Neural crest cell (in vitro differentiated cells): Measurements from ENCODE around the gene CMC1. TPM values are rescaled to one million over a fixed set of nuclear protein-coding genes. Genes with fewer than 3 reads are reported as not detected.
A peak's percentile ranks its signal among the peaks of the same experiment; 100 is the strongest.

ENCODE experiments used
- DNase-seq: peaks from one replicate; pipeline ENCODE4 v3.0.0; 2021; ENCODE audit warnings: low read depth, mixed read lengths, low spot score
- H3K27ac Mint-ChIP-seq: one replicate; pipeline ENCODE4 v1.8.0; 2021; ENCODE audit warnings: mild to moderate bottlenecking, mixed read lengths; ENCODE audit not compliant: unreplicated experiment
- H3K27me3 Mint-ChIP-seq: 2 replicates; pipeline ENCODE4 v1.8.0; 2021; ENCODE audit warnings: low read depth, mild to moderate bottlenecking, mixed read lengths
- H3K36me3 Mint-ChIP-seq: 2 replicates; pipeline ENCODE4 v1.8.0; 2021; ENCODE audit warnings: low read depth, mild to moderate bottlenecking, mixed read lengths
- H3K4me1 Mint-ChIP-seq: 2 replicates; pipeline ENCODE4 v1.8.0; 2021; ENCODE audit warnings: mixed read lengths
- H3K4me3 Mint-ChIP-seq: one replicate; pipeline ENCODE4 v1.8.0; 2021; ENCODE audit warnings: mild to moderate bottlenecking, mixed read lengths
- H3K9me3 Mint-ChIP-seq: 2 replicates; pipeline ENCODE4 v1.8.0; 2021; ENCODE audit warnings: mixed read lengths
- CTCF ChIP-seq: fragments of 200-600 bp; sonication (generic); conservative IDR thresholded peaks from 2 replicates; pipeline ENCODE4 v1.5.0; 2021; ENCODE audit warnings: antibody characterized with exemption, mild to moderate bottlenecking
- total RNA-seq: library from RNA; stranded (reverse); gene quantifications from 2 replicates; pipeline ENCODE4 v1.2.1, GENCODE V29; 2021

Gene CMC1
- total RNA-seq, 1 donor from 2014 or later: 10.1 TPM

- Mint-ChIP-seq H3K27me3 (peaks cover 2% of the 10 kb centered on the region), H3K9me3 (peaks cover 5% of the 10 kb centered on the region), H3K36me3 (peaks cover 2% of the 10 kb centered on the region), H3K4me3 (peak overlapping the region; percentile 48), H3K4me1 (peaks cover 29% of the 10 kb centered on the region), H3K27ac (no peak overlapping the region)
- no peak for TF ChIP-seq CTCF
- no peak for DNase-seq
These were observed 2.3 kb upstream of the CMC1 start for GRCh38 chr3:28239108-28239507.

GRCh38 chr3:28240441-28240840, 978 bp upstream of the CMC1 start:
- no peak for TF ChIP-seq CTCF
- DNase-seq: no peak
- Mint-ChIP-seq H3K4me3 (peak overlapping the region; percentile 94), H3K4me1 (peaks cover 36% of the 10 kb centered on the region), H3K9me3 (peaks cover 5% of the 10 kb centered on the region), H3K36me3 (peaks cover 2% of the 10 kb centered on the region), H3K27me3 (peaks cover 2% of the 10 kb centered on the region), H3K27ac (no peak overlapping the region)

DNA sequence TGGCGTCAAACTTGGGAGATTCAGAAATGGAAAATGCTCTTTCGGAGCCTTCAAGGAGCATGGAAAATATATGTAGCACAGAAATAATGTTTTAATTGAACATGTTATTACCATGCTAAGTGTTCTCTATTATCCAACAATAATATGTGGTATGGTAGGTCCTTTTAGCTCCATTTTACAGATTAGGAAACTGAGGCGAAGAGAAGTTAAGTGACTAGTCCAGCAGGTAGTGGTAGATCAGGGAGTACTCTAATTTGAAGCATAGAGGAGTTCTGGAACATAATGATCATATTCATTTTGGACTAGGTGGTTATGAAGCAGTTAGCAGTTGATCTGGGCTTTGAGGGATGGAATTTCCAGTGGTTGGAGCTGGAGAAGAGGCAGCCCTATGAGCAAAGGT, 1.1 kb downstream of the CMC1 start:
- TF ChIP-seq CTCF: no peak
- DNase-seq: no peak
- Mint-ChIP-seq H3K4me3 (peak overlapping the region; percentile 94), H3K4me1 (peaks cover 36% of the 10 kb centered on the region), H3K27ac (no peak overlapping the region), H3K9me3 (peaks cover 5% of the 10 kb centered on the region), H3K27me3 (peaks cover 2% of the 10 kb centered on the region), H3K36me3 (peaks cover 2% of the 10 kb centered on the region)

DNA sequence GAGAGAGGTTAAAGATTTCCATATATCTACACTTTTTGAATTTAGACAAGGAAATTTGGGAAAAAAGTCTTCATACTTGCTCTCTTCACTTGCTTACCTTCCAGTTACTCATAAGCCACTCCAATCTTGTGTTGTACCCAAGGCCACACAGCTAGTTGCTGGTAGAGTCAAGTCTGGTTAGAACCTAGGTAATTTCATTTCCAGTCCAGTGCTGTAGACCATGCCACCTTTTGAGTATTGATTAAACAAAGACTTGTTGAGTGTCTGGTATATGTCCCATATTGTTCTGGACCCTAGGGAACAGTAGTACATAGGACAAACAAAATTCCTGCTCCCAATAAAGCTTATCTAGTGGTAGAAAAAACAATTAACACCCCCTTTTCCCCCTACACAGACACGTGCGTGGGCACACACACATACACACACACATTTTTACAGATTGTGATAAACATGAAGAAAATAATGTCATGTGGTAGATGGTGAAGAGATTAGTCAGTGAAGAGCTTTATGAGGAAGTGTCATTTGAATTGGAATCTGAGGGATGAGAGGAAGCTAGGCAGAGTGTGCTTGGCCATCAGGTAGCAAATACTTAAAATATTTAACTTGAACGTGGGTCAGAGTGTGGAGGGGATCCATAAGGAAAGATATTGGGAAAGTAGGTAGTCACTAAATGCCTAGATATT, 2.1 kb downstream of the CMC1 start:
- peaks cover 5% of the 10 kb centered on the region for H3K9me3 Mint-ChIP-seq
- no peak overlapping the region for H3K27ac Mint-ChIP-seq
- peak overlapping the region; percentile 53 for H3K4me3 Mint-ChIP-seq
- peaks cover 2% of the 10 kb centered on the region for H3K27me3 Mint-ChIP-seq
- peaks cover 2% of the 10 kb centered on the region for H3K36me3 Mint-ChIP-seq
- no peak for TF ChIP-seq CTCF
- peaks cover 36% of the 10 kb centered on the region for H3K4me1 Mint-ChIP-seq
- no peak for DNase-seq

DNA sequence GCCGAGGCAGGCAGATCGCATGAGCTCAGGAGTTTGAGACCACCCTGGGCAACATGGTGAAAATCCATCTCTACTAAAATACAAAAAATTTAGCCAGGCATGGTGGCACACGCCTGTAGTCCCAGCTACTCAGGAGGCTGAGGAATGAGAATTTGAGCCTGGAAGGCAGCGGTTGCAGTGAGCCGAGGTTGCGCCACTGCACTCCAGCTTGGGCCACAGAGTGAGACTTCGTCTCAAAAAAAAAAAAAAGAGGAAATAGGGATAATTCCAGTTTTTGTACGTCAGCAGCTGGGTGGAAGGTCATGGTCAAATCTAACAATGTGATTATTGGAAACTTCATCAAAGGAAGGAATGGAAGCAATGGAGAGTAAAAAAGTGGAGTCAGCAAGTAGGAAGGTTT, 3.1 kb downstream of the CMC1 start:
- peaks cover 2% of the 10 kb centered on the region for H3K36me3 Mint-ChIP-seq
- peaks cover 32% of the 10 kb centered on the region for H3K4me1 Mint-ChIP-seq
- no peak overlapping the region for H3K27ac Mint-ChIP-seq
- H3K9me3 Mint-ChIP-seq: peaks cover 5% of the 10 kb centered on the region
- DNase-seq: no peak
- no peak for TF ChIP-seq CTCF
- H3K4me3 Mint-ChIP-seq: no peak overlapping the region
- H3K27me3 Mint-ChIP-seq: no peaks in the 10 kb centered on the region
